WI38 (cell line): ENCODE data around the gene ROBO2.

ENCODE experiments used
- H3K4me3 ChIP-seq: 2 replicates; pipeline ENCODE4 v1.5.1; 2011; ENCODE audit warnings: low read depth, mild to moderate bottlenecking, control low read depth, low read length
- CTCF ChIP-seq: IDR thresholded peaks from 2 replicates; pipeline ENCODE4 v1.5.1; 2012; ENCODE audit warnings: low read depth, mild to moderate bottlenecking, control low read depth, low read length

Gene ROBO2

GRCh38 chr3:77595371-77595870 lies 555.5 kb downstream of the ROBO2 start:
- TF ChIP-seq CTCF: no peak
- H3K4me3 ChIP-seq: no peak overlapping the region

- TF ChIP-seq CTCF: no peak
- H3K4me3 ChIP-seq: no peak overlapping the region
These were observed 560.0 kb downstream of the ROBO2 start for GRCh38 chr3:77599948-77600347.

GRCh38 chr3:77601823-77602415 lies 562.0 kb downstream of the ROBO2 start:
- TF ChIP-seq CTCF: no peak
- no peak overlapping the region for H3K4me3 ChIP-seq

GRCh38 chr3:77602722-77603121 lies 562.8 kb downstream of the ROBO2 start:
- no peak overlapping the region for H3K4me3 ChIP-seq
- TF ChIP-seq CTCF: no peak

GRCh38 chr3:77605308-77605707 lies 565.4 kb downstream of the ROBO2 start:
- no peak for TF ChIP-seq CTCF
- no peak overlapping the region for H3K4me3 ChIP-seq

GRCh38 chr3:77605865-77606264 lies 566.0 kb downstream of the ROBO2 start:
- no peak for TF ChIP-seq CTCF
- no peak overlapping the region for H3K4me3 ChIP-seq

- H3K4me3 ChIP-seq: no peak overlapping the region
- TF ChIP-seq CTCF: no peak
These were observed 566.5 kb downstream of the ROBO2 start for GRCh38 chr3:77606372-77606771.
